ENCODE results near the gene METTL9.
"Not testable (repeated sequence)": the region's sequence is repeated elsewhere in the genome, so short reads cannot be mapped to it uniquely, and the experiment has no call there.

METTL9 gene

DNA sequence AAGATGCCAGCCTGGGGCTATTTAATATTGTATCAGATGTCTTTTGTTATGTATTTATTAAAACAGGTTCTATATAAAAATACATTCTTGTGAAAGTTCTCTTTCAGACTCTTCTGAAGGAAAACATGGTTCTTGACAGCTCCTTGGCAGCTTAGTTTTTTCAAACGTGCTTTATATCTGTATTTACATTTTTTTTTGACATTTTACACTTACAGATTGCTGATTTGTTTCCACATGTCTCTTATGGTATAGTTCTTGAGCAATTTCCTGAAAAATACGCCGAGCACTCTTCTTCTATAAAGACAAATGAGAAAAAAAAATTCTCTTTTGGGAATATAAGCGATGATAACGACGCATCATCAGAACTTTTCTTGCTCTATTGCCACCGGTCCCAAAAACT is 43.5 kb downstream of the METTL9 start:
- H3K9me3 ChIP-seq (ENCODE audit: control insufficient read depth in 1 of 2, low read length in 2 of 2): no peaks in the 10 kb centered on the region
- peaks cover 10 to 16% of the 10 kb centered on the region in 2 donors for H3K4me1 ChIP-seq (ENCODE audit: control insufficient read depth in 1 of 2, insufficient read depth in 2 of 2, low read length in 2 of 2)
- no peaks in the 10 kb centered on the region for H3K27me3 ChIP-seq (ENCODE audit: low read depth, low read length)
- no peak overlapping the region for H3K27ac ChIP-seq (ENCODE audit: low read length)
- H3K4me3 ChIP-seq (ENCODE audit: low read depth in 1 of 2, low read length in 2 of 2): no peak overlapping the region
- H3K36me3 ChIP-seq (ENCODE audit: control insufficient read depth in 1 of 2, insufficient read depth in 2 of 2, low read length in 2 of 2): peaks cover 0 to 3% of the 10 kb centered on the region in 2 donors

- H3K27ac ChIP-seq (ENCODE audit: low read length): no peak overlapping the region
- H3K27me3 ChIP-seq (ENCODE audit: low read depth, low read length): no peaks in the 10 kb centered on the region
- H3K4me1 ChIP-seq (ENCODE audit: control insufficient read depth in 1 of 2, insufficient read depth in 2 of 2, low read length in 2 of 2): peaks cover 10 to 16% of the 10 kb centered on the region in 2 donors
- no peaks in the 10 kb centered on the region for H3K9me3 ChIP-seq (ENCODE audit: control insufficient read depth in 1 of 2, low read length in 2 of 2)
- peaks cover 0 to 3% of the 10 kb centered on the region in 2 donors for H3K36me3 ChIP-seq (ENCODE audit: control insufficient read depth in 1 of 2, insufficient read depth in 2 of 2, low read length in 2 of 2)
- H3K4me3 ChIP-seq (ENCODE audit: low read depth in 1 of 2, low read length in 2 of 2): no peak overlapping the region
Observed at GRCh38 chr16:21643785-21644184, 44.4 kb downstream of the METTL9 start.

- Histone ChIP-seq H3K9me3 (ENCODE audit: control insufficient read depth in 1 of 2, low read length in 2 of 2) (no peaks in the 10 kb centered on the region), H3K4me3 (ENCODE audit: low read depth in 1 of 2, low read length in 2 of 2) (peak overlapping the region; percentile 43 to 46), H3K4me1 (ENCODE audit: control insufficient read depth in 1 of 2, insufficient read depth in 2 of 2, low read length in 2 of 2) (peaks cover 10 to 16% of the 10 kb centered on the region in 2 donors), H3K27me3 (ENCODE audit: low read depth, low read length) (no peaks in the 10 kb centered on the region), H3K27ac (ENCODE audit: low read length) (no peak overlapping the region), H3K36me3 (ENCODE audit: control insufficient read depth in 1 of 2, insufficient read depth in 2 of 2, low read length in 2 of 2) (peaks cover 0 to 3% of the 10 kb centered on the region in 2 donors)
Observed at GRCh38 chr16:21644674-21645073, 45.3 kb downstream of the METTL9 start.

DNA sequence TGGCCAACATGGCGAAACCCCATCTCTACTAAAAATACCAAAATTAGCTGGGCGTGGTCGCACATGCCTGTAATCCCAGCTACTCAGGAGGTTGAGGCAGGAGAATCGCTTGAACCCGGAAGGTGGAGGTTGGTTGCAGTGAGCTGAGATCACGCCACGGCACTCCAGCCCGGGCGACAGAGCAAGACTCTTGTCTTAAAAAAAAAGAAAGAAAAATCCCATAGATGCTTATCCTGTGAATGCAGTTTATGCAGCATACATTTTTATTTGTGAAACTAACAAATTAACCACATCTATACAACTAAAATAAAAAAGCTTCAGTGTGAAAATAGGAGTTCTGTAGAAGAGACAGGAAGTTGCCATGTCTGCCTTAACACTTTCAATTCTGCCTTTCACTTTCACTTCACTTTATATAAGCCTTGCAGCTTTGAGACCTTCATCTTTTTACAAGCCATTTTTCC is 45.9 kb downstream of the METTL9 start:
- peaks cover 10 to 16% of the 10 kb centered on the region in 2 donors for H3K4me1 ChIP-seq (ENCODE audit: control insufficient read depth in 1 of 2, insufficient read depth in 2 of 2, low read length in 2 of 2)
- peak overlapping the region; percentile 83 for H3K27ac ChIP-seq (ENCODE audit: low read length)
- peak overlapping the region; percentile 43 to 46 for H3K4me3 ChIP-seq (ENCODE audit: low read depth in 1 of 2, low read length in 2 of 2)
- no peaks in the 10 kb centered on the region for H3K27me3 ChIP-seq (ENCODE audit: low read depth, low read length)
- peaks cover 0 to 3% of the 10 kb centered on the region in 2 donors for H3K36me3 ChIP-seq (ENCODE audit: control insufficient read depth in 1 of 2, insufficient read depth in 2 of 2, low read length in 2 of 2)
- H3K9me3 ChIP-seq (ENCODE audit: control insufficient read depth in 1 of 2, low read length in 2 of 2): no peaks in the 10 kb centered on the region

GRCh38 chr16:21646091-21646490 is 46.7 kb downstream of the METTL9 start:
- H3K9me3 ChIP-seq (ENCODE audit: control insufficient read depth in 1 of 2, low read length in 2 of 2): no peaks in the 10 kb centered on the region
- H3K27ac ChIP-seq (ENCODE audit: low read length): peak overlapping the region; percentile 83
- H3K27me3 ChIP-seq (ENCODE audit: low read depth, low read length): no peaks in the 10 kb centered on the region
- H3K4me3 ChIP-seq (ENCODE audit: low read depth in 1 of 2, low read length in 2 of 2): peak overlapping the region; percentile 6 to 43
- peaks cover 0 to 3% of the 10 kb centered on the region in 2 donors for H3K36me3 ChIP-seq (ENCODE audit: control insufficient read depth in 1 of 2, insufficient read depth in 2 of 2, low read length in 2 of 2)
- peaks cover 10 to 16% of the 10 kb centered on the region in 2 donors for H3K4me1 ChIP-seq (ENCODE audit: control insufficient read depth in 1 of 2, insufficient read depth in 2 of 2, low read length in 2 of 2)

DNA sequence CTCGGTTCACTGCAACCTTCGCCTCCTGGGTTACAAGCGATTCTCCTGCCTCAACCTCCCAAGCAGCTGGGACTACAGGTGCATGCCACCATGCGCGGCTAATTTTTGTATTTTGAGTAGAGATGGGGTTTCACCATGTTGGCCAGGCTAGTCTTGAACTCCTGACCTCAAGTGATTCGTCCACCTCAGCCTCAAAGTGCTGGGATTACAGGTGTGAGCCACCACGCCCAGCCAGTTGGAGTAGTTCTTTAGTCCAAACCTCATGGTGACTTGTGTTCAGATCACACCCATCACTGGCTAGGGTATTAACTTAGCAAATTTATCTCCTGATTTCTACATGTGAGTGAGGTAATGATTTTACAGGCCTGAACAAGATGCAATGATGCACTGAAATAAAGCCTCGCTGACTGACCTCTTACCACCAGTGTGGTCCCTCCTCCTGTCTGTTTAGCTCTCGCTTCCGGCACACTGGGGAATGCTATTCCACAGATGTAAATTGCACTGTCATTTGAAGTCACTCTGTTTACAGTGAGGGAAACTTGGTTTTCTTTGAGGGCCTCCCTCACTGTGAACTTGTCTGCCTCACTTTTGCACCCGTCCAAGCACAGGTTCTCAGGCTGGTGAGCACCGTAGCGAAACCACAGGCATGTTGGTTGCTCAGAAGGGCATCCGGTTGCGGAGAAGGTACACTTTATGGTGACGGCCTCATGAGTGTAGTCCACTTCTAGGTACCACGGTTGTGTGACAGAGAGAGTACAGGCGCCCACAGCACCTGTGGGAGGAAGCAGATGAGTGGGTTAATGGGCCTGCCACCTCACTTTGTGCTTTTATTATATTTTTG is 47.6 kb downstream of the METTL9 start:
- Histone ChIP-seq H3K27ac (ENCODE audit: low read length) (no peak overlapping the region), H3K27me3 (ENCODE audit: low read depth, low read length) (no peaks in the 10 kb centered on the region), H3K36me3 (ENCODE audit: control insufficient read depth in 1 of 2, insufficient read depth in 2 of 2, low read length in 2 of 2) (peaks cover 0 to 3% of the 10 kb centered on the region in 2 donors), H3K4me1 (ENCODE audit: control insufficient read depth in 1 of 2, insufficient read depth in 2 of 2, low read length in 2 of 2) (peaks cover 10 to 16% of the 10 kb centered on the region in 2 donors), H3K4me3 (ENCODE audit: low read depth in 1 of 2, low read length in 2 of 2) (no peak overlapping the region), H3K9me3 (ENCODE audit: control insufficient read depth in 1 of 2, low read length in 2 of 2) (no peaks in the 10 kb centered on the region)

- Histone ChIP-seq H3K9me3 (ENCODE audit: control insufficient read depth in 1 of 2, low read length in 2 of 2) (no peaks in the 10 kb centered on the region), H3K36me3 (ENCODE audit: control insufficient read depth in 1 of 2, insufficient read depth in 2 of 2, low read length in 2 of 2) (peaks cover 0 to 3% of the 10 kb centered on the region in 2 donors), H3K4me3 (ENCODE audit: low read depth in 1 of 2, low read length in 2 of 2) (no peak overlapping the region), H3K27ac (ENCODE audit: low read length) (no peak overlapping the region), H3K4me1 (ENCODE audit: control insufficient read depth in 1 of 2, insufficient read depth in 2 of 2, low read length in 2 of 2) (peaks cover 10 to 16% of the 10 kb centered on the region in 2 donors), H3K27me3 (ENCODE audit: low read depth, low read length) (no peaks in the 10 kb centered on the region)
Observed at GRCh38 chr16:21647562-21648164, 48.3 kb downstream of the METTL9 start.

DNA sequence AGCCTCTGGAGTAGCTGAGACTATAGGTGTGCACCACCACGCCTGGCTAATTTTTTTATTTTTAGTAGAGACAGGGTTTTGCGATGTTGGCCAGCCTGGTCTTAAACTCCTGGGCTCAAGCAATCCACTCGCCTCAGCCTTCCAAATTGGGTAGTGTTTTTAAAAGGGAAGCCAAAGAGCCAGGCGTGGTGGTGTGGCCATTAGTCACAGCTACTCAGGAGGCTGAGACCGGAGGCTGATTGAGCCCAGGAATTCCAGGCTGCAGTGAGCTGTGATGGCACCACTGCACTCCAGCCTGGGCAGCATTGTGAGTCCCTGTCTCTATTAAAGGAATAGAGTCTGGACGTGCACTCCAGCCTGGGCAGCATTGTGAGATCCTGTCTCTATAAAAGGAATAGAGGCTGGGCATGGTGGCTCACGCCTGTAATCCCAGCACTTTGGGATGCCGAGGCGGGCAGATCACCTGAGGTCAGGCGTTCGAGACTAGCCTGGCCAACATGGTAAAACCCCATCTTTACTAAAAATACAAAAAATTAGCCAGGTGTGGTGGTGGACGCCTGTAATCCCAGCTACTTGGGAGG is 50.5 kb downstream of the METTL9 start:
- not testable (repeated sequence) for H3K27me3 ChIP-seq (ENCODE audit: low read depth, low read length); H3K4me3 ChIP-seq (ENCODE audit: low read depth in 1 of 2, low read length in 2 of 2); H3K27ac ChIP-seq (ENCODE audit: low read length); H3K36me3 ChIP-seq (ENCODE audit: control insufficient read depth in 1 of 2, insufficient read depth in 2 of 2, low read length in 2 of 2); H3K9me3 ChIP-seq (ENCODE audit: control insufficient read depth in 1 of 2, low read length in 2 of 2)
- peaks cover 10 to 19% of the 10 kb centered on the region in 2 donors for H3K4me1 ChIP-seq (ENCODE audit: control insufficient read depth in 1 of 2, insufficient read depth in 2 of 2, low read length in 2 of 2)

GRCh38 chr16:21650521-21650920 is 51.1 kb downstream of the METTL9 start:
- no peaks in the 10 kb centered on the region for H3K9me3 ChIP-seq (ENCODE audit: control insufficient read depth in 1 of 2, low read length in 2 of 2)
- H3K36me3 ChIP-seq (ENCODE audit: control insufficient read depth in 1 of 2, insufficient read depth in 2 of 2, low read length in 2 of 2): peaks cover 0 to 3% of the 10 kb centered on the region in 2 donors
- no peak overlapping the region for H3K27ac ChIP-seq (ENCODE audit: low read length)
- no peaks in the 10 kb centered on the region for H3K27me3 ChIP-seq (ENCODE audit: low read depth, low read length)
- H3K4me1 ChIP-seq (ENCODE audit: control insufficient read depth in 1 of 2, insufficient read depth in 2 of 2, low read length in 2 of 2): peaks cover 10 to 19% of the 10 kb centered on the region in 2 donors
- no peak overlapping the region for H3K4me3 ChIP-seq (ENCODE audit: low read depth in 1 of 2, low read length in 2 of 2)

GRCh38 chr16:21651515-21651914 is 52.1 kb downstream of the METTL9 start:
- peaks cover 0 to 19% of the 10 kb centered on the region in 2 donors for H3K4me1 ChIP-seq (ENCODE audit: control insufficient read depth in 1 of 2, insufficient read depth in 2 of 2, low read length in 2 of 2)
- peak overlapping the region in 1 of 2 donors; percentile 9 for H3K4me3 ChIP-seq (ENCODE audit: low read depth in 1 of 2, low read length in 2 of 2)
- H3K36me3 ChIP-seq (ENCODE audit: control insufficient read depth in 1 of 2, insufficient read depth in 2 of 2, low read length in 2 of 2): peaks cover 0 to 3% of the 10 kb centered on the region in 2 donors
- H3K27ac ChIP-seq (ENCODE audit: low read length): no peak overlapping the region
- H3K27me3 ChIP-seq (ENCODE audit: low read depth, low read length): no peaks in the 10 kb centered on the region
- H3K9me3 ChIP-seq (ENCODE audit: control insufficient read depth in 1 of 2, low read length in 2 of 2): no peaks in the 10 kb centered on the region

- H3K4me3 ChIP-seq (ENCODE audit: low read depth in 1 of 2, low read length in 2 of 2): peak within 1 kb of the TSS in 1 of 2 donors; percentile 9
Observed at GRCh38 chr16:21652453-21652852, 53.1 kb downstream of the METTL9 start, which contains the start of gene IGSF6. IGSF6 (minus strand) TSS chr16:21652608; CDS start chr16:21652598, 10 bp downstream.

More at GRCh38 chr16:21652453-21652852, 53.1 kb downstream of the METTL9 start, which contains the start of gene IGSF6:
- Histone ChIP-seq H3K4me1 (ENCODE audit: control insufficient read depth in 1 of 2, insufficient read depth in 2 of 2, low read length in 2 of 2) (peaks cover 0 to 18% of the 10 kb centered on the region in 2 donors), H3K27ac (ENCODE audit: low read length) (no peak within 1 kb of the TSS), H3K27me3 (ENCODE audit: low read depth, low read length) (no peaks in the 10 kb centered on the region), H3K36me3 (ENCODE audit: control insufficient read depth in 1 of 2, insufficient read depth in 2 of 2, low read length in 2 of 2) (no peaks in the 10 kb centered on the region), H3K9me3 (ENCODE audit: control insufficient read depth in 1 of 2, low read length in 2 of 2) (no peaks in the 10 kb centered on the region)

All from muscle layer of duodenum (tissue), 2 donors.